Hematopoietic multipotent progenitor cell treated with erythropoietin and hydrocortisone succinate and interleukin-3 and kit ligand, for 4 days (in vitro differentiated cells): ENCODE results near the gene ST6GAL2.

Experiments
- DNase-seq: peaks from one replicate; pipeline ENCODE4 v3.0.0-alpha.2; 2015

ST6GAL2 gene

GRCh38 chr2:106859498-106859897 lies 26.5 kb downstream of the ST6GAL2 start:
- no peak for DNase-seq

- DNase-seq, result no peak
Measured at GRCh38 chr2:106858810-106859209, 27.2 kb downstream of the ST6GAL2 start.

GRCh38 chr2:106857882-106858478 lies 28.0 kb downstream of the ST6GAL2 start:
- DNase-seq, result no peak

GRCh38 chr2:106853631-106854030 lies 32.3 kb downstream of the ST6GAL2 start:
- no peak for DNase-seq

- no peak for DNase-seq
Measured at GRCh38 chr2:106851881-106852501, 34.0 kb downstream of the ST6GAL2 start.

GRCh38 chr2:106851087-106851874 lies 34.7 kb downstream of the ST6GAL2 start:
- DNase-seq, result no peak

GRCh38 chr2:106849253-106849652 lies 36.7 kb downstream of the ST6GAL2 start:
- DNase-seq, result no peak

GRCh38 chr2:106847366-106847765 lies 38.6 kb downstream of the ST6GAL2 start:
- no peak for DNase-seq

- DNase-seq, result no peak
Measured at GRCh38 chr2:106845716-106846115, 40.3 kb downstream of the ST6GAL2 start.

- no peak for DNase-seq
Measured at GRCh38 chr2:106843910-106844250, 42.1 kb downstream of the ST6GAL2 start.

- DNase-seq, result no peak
Measured at GRCh38 chr2:106843001-106843909, 42.7 kb downstream of the ST6GAL2 start.

GRCh38 chr2:106841886-106842645 lies 43.9 kb downstream of the ST6GAL2 start:
- no peak for DNase-seq

- no peak for DNase-seq
Measured at GRCh38 chr2:106840818-106841217, 45.1 kb downstream of the ST6GAL2 start.

GRCh38 chr2:106839849-106840595 lies 45.9 kb downstream of the ST6GAL2 start:
- peak; percentile 31 for DNase-seq

- DNase-seq, result no peak
Measured at GRCh38 chr2:106833256-106833655, 52.7 kb downstream of the ST6GAL2 start.

GRCh38 chr2:106831816-106832569 lies 54.0 kb downstream of the ST6GAL2 start:
- DNase-seq, result no peak

GRCh38 chr2:106831241-106831640 lies 54.7 kb downstream of the ST6GAL2 start:
- DNase-seq, result no peak

GRCh38 chr2:106830191-106830590 lies 55.8 kb downstream of the ST6GAL2 start:
- DNase-seq, result peak; percentile 26

- DNase-seq, result no peak
Measured at GRCh38 chr2:106828119-106828518, 57.8 kb downstream of the ST6GAL2 start.

GRCh38 chr2:106827158-106827557 lies 58.8 kb downstream of the ST6GAL2 start:
- no peak for DNase-seq

- DNase-seq, result no peak
Measured at GRCh38 chr2:106825161-106825560, 60.8 kb downstream of the ST6GAL2 start.
